SU-DHL-6 (cell line): Measurements from ENCODE around the gene LASP1.

Source experiments
- CTCF ChIP-seq: fragments of 200-600 bp; sonication (generic); IDR thresholded peaks from one replicate; pipeline ENCODE4 v1.5.1; 2017; ENCODE audit warnings: antibody characterized with exemption, mild to moderate bottlenecking, low read length, moderate library complexity; ENCODE audit not compliant: insufficient read depth, poor library complexity, severe bottlenecking
- EZH2phosphoT487 ChIP-seq: fragments of 200-600 bp; sonication (generic), shearing (Covaris generic); conservative IDR thresholded peaks from 2 replicates; pipeline ENCODE4 v1.6.1; 2018; ENCODE audit warnings: mild to moderate bottlenecking, antibody characterized with exemption, low read length, moderate library complexity, mixed read lengths

- TF ChIP-seq CTCF = no peak
- no peak for TF ChIP-seq EZH2phosphoT487
These were observed 31.3 kb downstream of the LASP1 start for GRCh38 chr17:38900978-38901656.
